GM13977 (cell line): ENCODE measurements around the gene ACTL8.
"Not testable (repeated sequence)": the region's sequence is repeated elsewhere in the genome, so short reads cannot be mapped to it uniquely, and the experiment has no call there.

Experiments
- DNase-seq: peaks from one replicate; pipeline ENCODE4 v3.0.0; 2012; ENCODE audit warnings: low spot score
- CTCF ChIP-seq: IDR thresholded peaks from 2 replicates; pipeline ENCODE4 v1.5.1; 2012; ENCODE audit warnings: mild to moderate bottlenecking, control low read depth; ENCODE audit not compliant: insufficient read depth; ENCODE audit errors: extremely low read depth, missing control alignments
- in situ Hi-C: fragments of 300-500 bp; cut with MboI; formaldehyde crosslinking; loops from one replicate; pipeline ENCODE4 v1.12.0; 2022; ENCODE audit warnings: low sequenced_read_pairs, low pct_unique_long_range_greater_than_20kb, mixed read lengths, inconsistent platforms; ENCODE audit not compliant: unreplicated experiment

ACTL8 gene

GRCh38 chr1:17741052-17741451 is 14.1 kb upstream of the ACTL8 start:
- in situ Hi-C loops: no loop called here
- DNase-seq: no peak
- TF ChIP-seq CTCF: no peak

GRCh38 chr1:17742583-17742982 is 12.6 kb upstream of the ACTL8 start:
- in situ Hi-C loops: no loop called here
- no peak for TF ChIP-seq CTCF
- no peak for DNase-seq

- no peak for TF ChIP-seq CTCF
- no peak for DNase-seq
- in situ Hi-C loops: no loop called here
These were observed 12.0 kb upstream of the ACTL8 start for GRCh38 chr1:17743008-17743647.

GRCh38 chr1:17743925-17744324 is 11.2 kb upstream of the ACTL8 start:
- TF ChIP-seq CTCF: no peak
- DNase-seq: no peak
- in situ Hi-C loops: no loop called here

- in situ Hi-C loops: no loop called here
- DNase-seq: no peak
- TF ChIP-seq CTCF: no peak
These were observed 10.3 kb upstream of the ACTL8 start for GRCh38 chr1:17744666-17745478.

- in situ Hi-C loops: no loop called here
- TF ChIP-seq CTCF: no peak
- DNase-seq: no peak
These were observed 9.6 kb upstream of the ACTL8 start for GRCh38 chr1:17745479-17745955.

GRCh38 chr1:17746281-17746680 is 8.9 kb upstream of the ACTL8 start:
- DNase-seq, in situ Hi-C loops: not testable (repeated sequence)
